Muscle of leg (tissue), 11 donors: ENCODE measurements around the gene ELAVL1. TPM values are rescaled to one million over a fixed set of nuclear protein-coding genes. Genes with fewer than 3 reads are reported as not detected.

Experiments
- DNase-seq: peaks from one replicate; pipeline ENCODE4 v3.0.0; 2013
- H3K27ac ChIP-seq: one replicate; pipeline ENCODE4 v1.5.1; 2013; ENCODE audit warnings: mild to moderate bottlenecking, low read length, control low read depth
- H3K27me3 ChIP-seq: one replicate; pipeline ENCODE4 v1.6.1; 2013; ENCODE audit warnings: low read length; ENCODE audit not compliant: control insufficient read depth, insufficient read depth
- H3K36me3 ChIP-seq: one replicate; pipeline ENCODE4 v1.6.1; 2013; ENCODE audit warnings: low read length; ENCODE audit not compliant: control insufficient read depth, insufficient read depth
- H3K4me1 ChIP-seq: one replicate; pipeline ENCODE4 v1.6.1; 2013; ENCODE audit warnings: low read length; ENCODE audit not compliant: control insufficient read depth, insufficient read depth
- H3K4me3 ChIP-seq: one replicate; pipeline ENCODE4 v1.5.1; 2013; ENCODE audit warnings: low read length, control low read depth
- H3K9me3 ChIP-seq: replicated peaks from 2 replicates; pipeline ENCODE4 v1.6.1; 2013; ENCODE audit warnings: low read depth, low read length; ENCODE audit not compliant: control insufficient read depth
- WGBS: methylation state at CpG from one replicate; pipeline ENCODE4 v1.1.5; 2013; ENCODE audit warnings: missing lambda C conversion rate; ENCODE audit not compliant: insufficient coverage; 5-methylcytosine and 5-hydroxymethylcytosine counted together
- polyA plus RNA-seq, 8 donors: library from polyadenylated mRNA; unstranded; fragments of 120-200 nt; gene quantifications; one replicate each; pipeline versions ENCODE4 v1.2.1 to v1.2.3, GENCODE V29; 2013; ENCODE audit warnings: inconsistent platforms in 1 of 8, low replicate concordance in 1 of 8; ENCODE audit not compliant: insufficient read length in 8 of 8, insufficient read depth in 1 of 8
- total RNA-seq: library from RNA; stranded (reverse); fragments of 120-200 nt; gene quantifications from one replicate; pipeline ENCODE4 v1.2.4, GENCODE V29; 2013

Gene ELAVL1
- total and polyA plus RNA-seq, 9 donors: 36.7 to 67.4 (median 56.7) TPM

DNA sequence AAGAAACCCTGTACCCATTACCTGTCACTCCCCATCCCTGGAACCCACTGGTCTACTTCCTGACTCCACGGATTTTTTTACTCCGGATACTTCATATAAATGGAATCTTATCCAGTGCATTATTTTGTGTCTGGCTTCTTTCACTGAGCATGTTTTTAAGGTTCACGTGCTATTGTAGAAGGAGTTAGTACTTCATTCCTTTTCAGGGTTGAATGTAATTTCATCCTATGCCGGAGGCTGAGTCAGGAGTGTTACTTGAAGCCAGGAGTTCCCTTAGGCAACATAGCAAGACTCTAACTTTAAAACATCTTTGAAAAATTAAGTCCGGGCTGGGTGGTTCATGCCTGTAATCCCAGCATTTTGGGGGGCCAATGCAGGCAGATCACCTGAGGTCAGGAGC lies 17.9 kb upstream of the ELAVL1 start:
- peaks cover 5% of the 10 kb centered on the region for H3K4me1 ChIP-seq
- H3K27ac ChIP-seq: no peak overlapping the region
- whole genome bisulfite sequencing: no CpG with 5 or more reads among the region's 5 CpGs
- no peaks in the 10 kb centered on the region for H3K27me3 ChIP-seq
- H3K9me3 ChIP-seq: no peaks in the 10 kb centered on the region
- no peak overlapping the region for H3K4me3 ChIP-seq
- H3K36me3 ChIP-seq: no peaks in the 10 kb centered on the region
- DNase-seq: no peak

- H3K27me3 ChIP-seq: no peaks in the 10 kb centered on the region
- WGBS: 80% methylated on average over 13 of the region's 13 CpGs
- no peak overlapping the region for H3K4me3 ChIP-seq
Observed at GRCh38 chr19:8022275-8022674, 16.8 kb upstream of the ELAVL1 start.

GRCh38 chr19:8021374-8021773 lies 15.9 kb upstream of the ELAVL1 start:
- WGBS: 79% methylated on average over 2 of the region's 8 CpGs
- no peaks in the 10 kb centered on the region for H3K27me3 ChIP-seq
- H3K9me3 ChIP-seq: no peaks in the 10 kb centered on the region
- H3K27ac ChIP-seq: no peak overlapping the region
- H3K36me3 ChIP-seq: no peaks in the 10 kb centered on the region
- peaks cover 3% of the 10 kb centered on the region for H3K4me1 ChIP-seq
- DNase-seq: no peak
- no peak overlapping the region for H3K4me3 ChIP-seq

More at GRCh38 chr19:8022275-8022674, 16.8 kb upstream of the ELAVL1 start:
- no peaks in the 10 kb centered on the region for H3K9me3 ChIP-seq
- no peaks in the 10 kb centered on the region for H3K36me3 ChIP-seq
- peaks cover 3% of the 10 kb centered on the region for H3K4me1 ChIP-seq
- no peak overlapping the region for H3K27ac ChIP-seq
- no peak for DNase-seq

DNA sequence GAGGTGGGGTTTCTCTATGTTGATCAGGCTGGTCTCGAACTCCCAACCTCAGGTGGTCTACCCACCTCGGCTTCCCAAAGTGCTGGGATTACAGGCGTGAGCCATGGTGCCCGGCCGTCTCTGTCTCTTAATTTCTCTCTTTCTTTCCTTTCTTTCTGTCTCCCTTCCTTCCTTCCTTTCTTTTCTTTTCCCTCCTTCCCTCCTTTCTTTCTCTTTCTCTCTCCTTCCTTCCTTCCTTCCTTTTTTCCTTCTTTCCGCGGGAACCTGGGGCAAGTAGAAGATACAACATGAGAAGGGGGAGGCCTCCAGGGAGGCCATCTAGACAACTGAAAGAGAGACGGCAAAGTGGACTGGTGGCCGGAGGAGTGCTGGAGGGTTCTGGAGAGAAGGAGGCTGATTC lies 15.2 kb upstream of the ELAVL1 start:
- DNase-seq: no peak
- Histone ChIP-seq H3K4me1 (peaks cover 3% of the 10 kb centered on the region), H3K9me3 (no peaks in the 10 kb centered on the region), H3K4me3 (no peak overlapping the region), H3K27ac (no peak overlapping the region), H3K36me3 (no peaks in the 10 kb centered on the region), H3K27me3 (no peaks in the 10 kb centered on the region)
- WGBS: 58% methylated on average over 6 of the region's 9 CpGs

DNA sequence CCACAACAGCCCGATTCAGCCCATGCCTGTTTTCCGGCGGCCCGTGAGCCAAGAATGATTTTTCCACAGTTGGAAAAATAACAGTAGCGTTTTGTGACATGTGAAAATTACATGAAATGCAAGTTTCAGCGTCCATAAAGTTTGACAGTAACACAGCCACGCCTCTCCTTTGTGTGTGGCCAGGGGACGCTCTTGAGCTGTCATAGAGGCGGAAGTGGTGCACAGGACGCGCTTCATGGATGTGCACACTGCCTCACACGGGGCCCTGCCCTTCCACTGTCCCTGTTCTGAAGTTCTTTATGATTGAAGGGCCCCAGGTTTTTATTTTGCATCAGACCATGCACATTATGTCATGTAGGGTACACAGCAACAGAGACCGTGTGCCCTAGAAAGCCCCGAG lies 12.4 kb upstream of the ELAVL1 start:
- H3K27me3 ChIP-seq: no peaks in the 10 kb centered on the region
- WGBS: 76% methylated on average over 14 of the region's 14 CpGs
- no peak overlapping the region for H3K27ac ChIP-seq
- no peaks in the 10 kb centered on the region for H3K9me3 ChIP-seq
- H3K36me3 ChIP-seq: no peaks in the 10 kb centered on the region
- DNase-seq: peak; percentile 27
- no peak overlapping the region for H3K4me3 ChIP-seq
- peaks cover 3% of the 10 kb centered on the region for H3K4me1 ChIP-seq

GRCh38 chr19:8004723-8005513 lies 523 bp downstream of the ELAVL1 start:
- H3K27ac ChIP-seq: peak overlapping the region; percentile 67
- peak; percentile 28 for DNase-seq
- peak overlapping the region; percentile 73 for H3K4me3 ChIP-seq
- H3K9me3 ChIP-seq: no peaks in the 10 kb centered on the region
- no peaks in the 10 kb centered on the region for H3K27me3 ChIP-seq
- H3K36me3 ChIP-seq: peaks cover 14% of the 10 kb centered on the region
- peaks cover 38% of the 10 kb centered on the region for H3K4me1 ChIP-seq
- WGBS: under 1% methylated on average over 64 of the region's 74 CpGs

DNA sequence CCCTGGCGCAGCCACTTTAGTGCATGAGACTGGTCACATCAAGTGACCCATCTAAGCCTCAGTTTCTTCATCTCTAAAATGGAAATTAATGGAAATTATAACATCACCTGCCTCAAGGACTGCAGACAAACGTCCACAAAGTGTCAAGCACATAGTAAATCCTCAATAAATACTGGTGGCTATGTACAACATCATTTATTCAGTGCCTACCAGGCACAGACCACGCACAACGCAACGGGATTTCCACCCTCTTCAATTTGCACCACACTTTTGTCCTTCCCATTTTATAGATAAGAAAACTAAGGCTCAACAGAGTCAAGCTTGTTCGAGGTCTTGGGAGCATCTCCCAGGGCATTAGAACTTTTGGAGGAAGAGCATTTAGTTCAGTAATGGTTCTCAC lies 1.4 kb downstream of the ELAVL1 start:
- no peak for DNase-seq
- Histone ChIP-seq H3K4me1 (peaks cover 38% of the 10 kb centered on the region), H3K4me3 (peak overlapping the region; percentile 73), H3K27me3 (no peaks in the 10 kb centered on the region), H3K9me3 (no peaks in the 10 kb centered on the region), H3K36me3 (peaks cover 18% of the 10 kb centered on the region), H3K27ac (no peak overlapping the region)
- 53% methylated on average over 3 of the region's 6 CpGs for WGBS

GRCh38 chr19:8001995-8002849 lies 3.2 kb downstream of the ELAVL1 start:
- H3K36me3 ChIP-seq: peaks cover 21% of the 10 kb centered on the region
- DNase-seq: peak; percentile 76
- peak overlapping the region; percentile 4 for H3K27ac ChIP-seq
- no peak overlapping the region for H3K4me3 ChIP-seq
- WGBS: 6% methylated on average over 25 of the region's 27 CpGs
- no peaks in the 10 kb centered on the region for H3K9me3 ChIP-seq
- H3K27me3 ChIP-seq: no peaks in the 10 kb centered on the region
- H3K4me1 ChIP-seq: peaks cover 42% of the 10 kb centered on the region

DNA sequence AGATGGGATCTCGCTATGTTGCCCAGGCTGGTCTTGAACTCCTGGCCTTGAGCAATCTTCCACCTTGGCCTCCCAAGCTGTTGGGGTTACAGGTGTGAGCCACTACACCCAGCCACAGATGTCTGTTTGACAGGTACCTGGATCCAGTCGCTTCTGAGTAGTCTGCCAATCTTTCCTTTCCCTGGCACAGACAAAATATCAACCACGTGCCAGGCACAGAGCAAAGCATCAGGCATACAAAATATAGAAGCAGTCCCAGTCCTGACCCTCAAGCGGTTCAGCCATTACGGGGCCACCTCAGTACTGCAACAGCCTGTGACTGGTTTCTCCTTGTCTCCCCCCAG lies 3.8 kb downstream of the ELAVL1 start:
- Histone ChIP-seq H3K9me3 (no peaks in the 10 kb centered on the region), H3K27ac (no peak overlapping the region), H3K4me1 (peaks cover 42% of the 10 kb centered on the region), H3K36me3 (peaks cover 21% of the 10 kb centered on the region), H3K4me3 (no peak overlapping the region), H3K27me3 (no peaks in the 10 kb centered on the region)
- DNase-seq: no peak
- 69% methylated on average over 4 of the region's 5 CpGs for WGBS

DNA sequence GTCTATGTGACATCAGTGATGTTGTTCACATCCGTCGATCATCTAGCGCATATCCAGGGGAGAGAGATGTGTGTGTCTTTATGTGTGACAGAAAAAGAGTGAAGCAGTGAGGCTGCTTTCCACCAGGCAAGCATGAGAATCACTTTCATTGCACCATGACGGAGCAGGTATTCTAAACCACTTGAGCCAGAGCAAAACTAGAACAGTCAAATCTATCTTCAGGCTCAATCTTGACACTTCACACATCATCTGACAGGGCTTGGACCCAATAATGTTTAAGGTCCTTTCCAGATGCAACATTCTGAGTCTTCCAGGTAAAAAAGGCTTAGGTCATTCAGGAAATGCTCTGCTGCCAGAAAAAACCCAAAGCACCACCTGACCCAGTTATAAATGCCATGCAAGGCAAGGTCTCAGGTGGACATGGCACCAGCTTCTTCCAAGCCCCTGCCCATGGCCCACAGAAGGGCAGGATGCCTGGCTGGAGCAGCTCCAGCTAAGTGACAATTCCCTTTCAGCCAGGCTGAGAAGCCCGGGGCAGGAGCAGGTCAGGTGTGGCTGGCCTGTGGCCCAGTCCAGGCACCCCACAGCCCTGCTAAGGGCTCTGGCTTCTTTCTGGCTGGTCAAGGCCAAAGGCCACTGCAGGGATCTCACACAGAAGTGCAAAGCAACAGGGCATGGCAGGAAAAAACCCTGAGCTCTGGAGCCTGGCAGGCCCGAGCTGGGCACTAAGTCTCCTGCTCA lies 5.0 kb downstream of the ELAVL1 start:
- H3K9me3 ChIP-seq: no peaks in the 10 kb centered on the region
- H3K27me3 ChIP-seq: no peaks in the 10 kb centered on the region
- no peak overlapping the region for H3K4me3 ChIP-seq
- peaks cover 37% of the 10 kb centered on the region for H3K4me1 ChIP-seq
- peaks cover 21% of the 10 kb centered on the region for H3K36me3 ChIP-seq
- no peak for DNase-seq
- WGBS: 79% methylated on average over 6 of the region's 6 CpGs
- no peak overlapping the region for H3K27ac ChIP-seq
